ENCODE data around the gene ATP10B.

GRCh38 chr5:160657068-160657507 is 194.9 kb downstream of the ATP10B start:
- no peak for TF ChIP-seq CTCF (IDR thresholded peaks at IDR 0.05)
- TF ChIP-seq POLR2AphosphoS5 (IDR thresholded peaks at IDR 0.05; ENCODE audit: low read depth, low read length): no peak
- TF ChIP-seq TCF7L2 (IDR thresholded peaks at IDR 0.05; ENCODE audit: low read depth, low read length): no peak
- TF ChIP-seq REST (IDR thresholded peaks at IDR 0.05; ENCODE audit: insufficient read depth in 1 of 2, low read depth in 2 of 2, low read length in 1 of 2): no peak
- no peak for TF ChIP-seq SIN3A (IDR thresholded peaks at IDR 0.05; ENCODE audit: borderline replicate concordance, insufficient read depth, low read depth, low read length)
